HCT116 (cell line): ENCODE data around the gene MSI2. TPM values are rescaled to one million over a fixed set of nuclear protein-coding genes. Genes with fewer than 3 reads are reported as not detected.

Source experiments
- ATAC-seq: fragments of 200-7000 bp; cut with Tn5 transposase; 2 replicates; pipeline ENCODE4 v1.9.1; 2020; ENCODE audit warnings: mild to moderate bottlenecking, moderate library complexity
- BruUV-seq: library from RNA; stranded (reverse); fragments of 400-500 nt; replicated peaks from 2 replicates; lab custom pipeline; 2021; lab: Mats Ljungman, UMichigan
- CTCF ChIA-PET: fragments of 300-600 bp; sonication (Branson Sonifier 250); formaldehyde crosslinking; loops from one replicate; lab custom pipeline; 2021; ENCODE audit warnings: antibody characterized with exemption; lab: Charles Lee
- POLR2A ChIA-PET: fragments of 300-600, 350-600 bp; sonication (Branson Sonifier 250); formaldehyde crosslinking; loops from one replicate; lab custom pipeline; 2021; ENCODE audit warnings: antibody characterized with exemption; lab: Charles Lee
- RAD21 ChIA-PET, 2 experiments: fragments of 300-600 bp; sonication (Branson Sonifier 250); formaldehyde crosslinking; loops; one replicate each; lab custom pipeline; 2023; ENCODE audit warnings: low total read pairs in 2 of 2; ENCODE audit not compliant: uncharacterized antibody in 2 of 2, unreplicated experiment in 2 of 2, low non-redundant PET in 1 of 2; lab: Charles Lee
- DNase-seq: peaks from one replicate; pipeline ENCODE4 v3.0.0-alpha.2; 2010; ENCODE audit warnings: low read depth, low spot score
- H2AFZ ChIP-seq: fragments of 200-600 bp; shearing (Covaris generic), sonication (generic); 2 replicates; pipeline ENCODE4 v1.6.1; 2017; ENCODE audit warnings: low read depth, mixed run types, mixed read lengths, antibody characterized with exemption, low read length; ENCODE audit not compliant: poor library complexity, severe bottlenecking
- H3K27ac ChIP-seq: 2 replicates; pipeline ENCODE4 v1.5.1; 2012; ENCODE audit warnings: low read depth, low read length
- H3K27me3 ChIP-seq: fragments of 200-600 bp; sonication (generic); 2 replicates; pipeline ENCODE4 v1.6.1; 2016; ENCODE audit warnings: mixed run types, low read length, mixed read lengths; ENCODE audit not compliant: insufficient read depth
- H3K36me3 ChIP-seq, 2 experiments: fragments of 200-500 bp in 1 of 2; fragments of 200-600 bp in 1 of 2; sonication (Bioruptor generic) in 1 of 2; sonication (generic) in 1 of 2; 2 replicates each; pipeline versions ENCODE4 v1.5.1 to v1.6.1; 2014 to 2016; ENCODE audit warnings: low read length in 2 of 2, inconsistent platforms in 1 of 2, mixed read lengths in 1 of 2, mixed run types in 1 of 2; ENCODE audit not compliant: insufficient read depth in 2 of 2, control insufficient read depth in 1 of 2
- H3K4me1 ChIP-seq, 2 experiments: fragments of 200-600 bp in 1 of 2; sonication (generic) in 1 of 2; 2 replicates each; pipeline versions ENCODE4 v1.5.1 to v1.6.1; 2012 to 2017; ENCODE audit warnings: low read length in 2 of 2, inconsistent platforms in 1 of 2, mild to moderate bottlenecking in 1 of 2, mixed read lengths in 1 of 2, mixed run types in 1 of 2, moderate library complexity in 1 of 2; ENCODE audit not compliant: insufficient read depth in 2 of 2, control insufficient read depth in 1 of 2
- H3K4me2 ChIP-seq: fragments of 200-600 bp; sonication (generic); 2 replicates; pipeline ENCODE4 v1.6.1; 2017; ENCODE audit warnings: mixed run types, low read length, mixed read lengths
- H3K4me3 ChIP-seq, 2 experiments: fragments of 200-600 bp in 1 of 2; sonication (generic) in 1 of 2; replicated peaks in 1 of 2; 2 replicates each; pipeline ENCODE4 v1.5.1; 2011 to 2016; ENCODE audit warnings: low read length in 2 of 2, control low read depth in 1 of 2, low read depth in 1 of 2, mild to moderate bottlenecking in 1 of 2, mixed read lengths in 1 of 2, mixed run types in 1 of 2
- H3K79me2 ChIP-seq: fragments of 200-600 bp; sonication (generic); 2 replicates; pipeline ENCODE4 v1.6.1; 2017; ENCODE audit warnings: mild to moderate bottlenecking, mixed run types, low read length, moderate library complexity, mixed read lengths; ENCODE audit not compliant: insufficient read depth
- H3K9ac ChIP-seq: fragments of 200-600 bp; sonication (generic); 2 replicates; pipeline ENCODE4 v1.6.1; 2016; ENCODE audit warnings: low read length, mixed read lengths
- H3K9me2 ChIP-seq: fragments of 200-600 bp; sonication (generic), shearing (Covaris generic); 2 replicates; pipeline ENCODE4 v1.6.1; 2017; ENCODE audit warnings: mixed run types, mild to moderate bottlenecking, moderate library complexity; ENCODE audit not compliant: insufficient read depth
- H3K9me3 ChIP-seq, 2 experiments: fragments of 200-500 bp in 1 of 2; fragments of 200-600 bp in 1 of 2; sonication (Bioruptor generic) in 1 of 2; sonication (generic) in 1 of 2; 2 replicates each; pipeline ENCODE4 v1.6.1; 2014 to 2017; ENCODE audit warnings: low read length in 2 of 2, mixed read lengths in 2 of 2, inconsistent platforms in 1 of 2, low read depth in 1 of 2, mild to moderate bottlenecking in 1 of 2, mixed run types in 1 of 2, moderate library complexity in 1 of 2; ENCODE audit not compliant: control insufficient read depth in 1 of 2, insufficient read depth in 1 of 2
- H4K20me1 ChIP-seq: fragments of 200-600 bp; sonication (generic), shearing (Covaris generic); 2 replicates; pipeline ENCODE4 v1.6.1; 2017; ENCODE audit warnings: mixed run types, mild to moderate bottlenecking, moderate library complexity; ENCODE audit not compliant: insufficient read depth
- ATF3 ChIP-seq: IDR thresholded peaks from 2 replicates; pipeline ENCODE4 v1.6.1; 2012
- CEBPB ChIP-seq: IDR thresholded peaks from 2 replicates; pipeline ENCODE4 v1.6.1; 2012; ENCODE audit warnings: low read depth
- EGR1 ChIP-seq: IDR thresholded peaks from 2 replicates; pipeline ENCODE4 v1.6.1; 2012; ENCODE audit warnings: low read depth
- ELF1 ChIP-seq: IDR thresholded peaks from 2 replicates; pipeline ENCODE4 v1.6.1; 2012; ENCODE audit warnings: low read depth, borderline replicate concordance
- FOSL1 ChIP-seq: IDR thresholded peaks from 2 replicates; pipeline ENCODE4 v1.6.1; 2012; ENCODE audit warnings: low read depth
- JUND ChIP-seq: IDR thresholded peaks from 2 replicates; pipeline ENCODE4 v1.6.1; 2012
- POLR2A ChIP-seq: IDR thresholded peaks from 2 replicates; pipeline ENCODE4 v1.7.0; 2011; ENCODE audit warnings: borderline replicate concordance; ENCODE audit not compliant: insufficient read depth, insufficient read length; ENCODE audit errors: extremely low read depth
- SIN3A ChIP-seq: IDR thresholded peaks from 2 replicates; pipeline ENCODE4 v1.6.1; 2012; ENCODE audit warnings: low read depth
- SP1 ChIP-seq: IDR thresholded peaks from 2 replicates; pipeline ENCODE4 v1.6.1; 2012; ENCODE audit warnings: low read depth
- SRF ChIP-seq: IDR thresholded peaks from 2 replicates; pipeline ENCODE4 v1.6.1; 2012; ENCODE audit warnings: low read depth
- TCF7L2 ChIP-seq: IDR thresholded peaks from 2 replicates; pipeline ENCODE4 v1.7.0; 2011; ENCODE audit warnings: borderline replicate concordance, inconsistent platforms; ENCODE audit not compliant: insufficient read depth, insufficient read length; ENCODE audit errors: extremely low read depth
- ZFX ChIP-seq: fragments of 450-650 bp; IDR thresholded peaks from 2 replicates; pipeline ENCODE4 v1.6.1; 2017
- intact Hi-C: fragments of 100-400 bp; cut with micrococcal nuclease; formaldehyde crosslinking; loops from 2 replicates; pipeline ENCODE4 v1.10.0; 2022
- total RNA-seq: library from RNA; stranded (reverse); gene quantifications from one replicate; pipeline ENCODE4 v1.2.1, GENCODE V29; 2021; ENCODE audit not compliant: unreplicated experiment
- TF ChIP-seq, protein P1 (sequence below), 3 experiments: fragments of 200-600 bp in 1 of 3; sonication (generic) in 1 of 3; IDR thresholded peaks in 2 of 3; conservative IDR thresholded peaks in 1 of 3; 2 replicates each; pipeline ENCODE4 v1.5.1; 2012 to 2017; ENCODE audit warnings: low read depth in 2 of 3, low read length in 2 of 3, antibody characterized with exemption in 1 of 3, borderline replicate concordance in 1 of 3, control low read depth in 1 of 3, mild to moderate bottlenecking in 1 of 3, mixed read lengths in 1 of 3, mixed run types in 1 of 3, moderate library complexity in 1 of 3; ENCODE audit not compliant: insufficient read depth in 1 of 3
- TF ChIP-seq, protein P2 (sequence below): IDR thresholded peaks from 2 replicates; pipeline ENCODE4 v1.6.1; 2012

Gene MSI2
- total RNA-seq, 1 experiment from 2014 or later: 137 TPM

GRCh38 chr17:57470906-57471305 is 214.6 kb downstream of the MSI2 start:
- intact Hi-C loops: no loop called here
- no peak overlapping the region for H3K27ac ChIP-seq
- no peaks in the 10 kb centered on the region for H3K9me3 ChIP-seq
- H4K20me1 ChIP-seq: no peaks in the 10 kb centered on the region; the same call in 1 of the 2 replicates
- ChIA-PET POLR2A (interaction anchor here (0.6 kb wide), 1 partner anchor 83 kb away, joined by 4 read pairs; no protein-coding TSS in a partner anchor), CTCF (interaction anchor here (1.2 kb wide), 1 partner anchor 228 kb away, joined by 3 read pairs; no protein-coding TSS in a partner anchor), RAD21 (no interaction called here)
- H3K9ac ChIP-seq: no peak overlapping the region
- no peak overlapping the region for H3K4me3 ChIP-seq
- no peak overlapping the region for H2AFZ ChIP-seq
- DNase-seq: no peak
- no peaks in the 10 kb centered on the region; the same call in 1 of the 2 replicates for H3K79me2 ChIP-seq
- ATAC-seq: 0 out of 2 replicates have a peak, but pooled peaks have one; percentile 5
- no TSS peak for BruUV-seq
- H3K36me3 ChIP-seq: no peaks in the 10 kb centered on the region
- H3K4me2 ChIP-seq: no peak overlapping the region
- no peaks in the 10 kb centered on the region for H3K9me2 ChIP-seq
- H3K27me3 ChIP-seq: no peaks in the 10 kb centered on the region
- no peaks in the 10 kb centered on the region for H3K4me1 ChIP-seq
- TF ChIP-seq, protein P1, sequence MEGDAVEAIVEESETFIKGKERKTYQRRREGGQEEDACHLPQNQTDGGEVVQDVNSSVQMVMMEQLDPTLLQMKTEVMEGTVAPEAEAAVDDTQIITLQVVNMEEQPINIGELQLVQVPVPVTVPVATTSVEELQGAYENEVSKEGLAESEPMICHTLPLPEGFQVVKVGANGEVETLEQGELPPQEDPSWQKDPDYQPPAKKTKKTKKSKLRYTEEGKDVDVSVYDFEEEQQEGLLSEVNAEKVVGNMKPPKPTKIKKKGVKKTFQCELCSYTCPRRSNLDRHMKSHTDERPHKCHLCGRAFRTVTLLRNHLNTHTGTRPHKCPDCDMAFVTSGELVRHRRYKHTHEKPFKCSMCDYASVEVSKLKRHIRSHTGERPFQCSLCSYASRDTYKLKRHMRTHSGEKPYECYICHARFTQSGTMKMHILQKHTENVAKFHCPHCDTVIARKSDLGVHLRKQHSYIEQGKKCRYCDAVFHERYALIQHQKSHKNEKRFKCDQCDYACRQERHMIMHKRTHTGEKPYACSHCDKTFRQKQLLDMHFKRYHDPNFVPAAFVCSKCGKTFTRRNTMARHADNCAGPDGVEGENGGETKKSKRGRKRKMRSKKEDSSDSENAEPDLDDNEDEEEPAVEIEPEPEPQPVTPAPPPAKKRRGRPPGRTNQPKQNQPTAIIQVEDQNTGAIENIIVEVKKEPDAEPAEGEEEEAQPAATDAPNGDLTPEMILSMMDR (IDR thresholded peaks at IDR 0.05 in 2 of 3, conservative IDR thresholded peaks at IDR 0.05 in 1 of 3; ENCODE audit: borderline replicate concordance in 1 of 3, insufficient read depth in 1 of 3, low read depth in 2 of 3, low read length in 2 of 3): no peak
- TF ChIP-seq JUND (no peak), SIN3A (no peak), POLR2A (no peak), CEBPB (no peak), SRF (no peak), EGR1 (no peak), ATF3 (no peak)

- Histone ChIP-seq H4K20me1 (no peaks in the 10 kb centered on the region; the same call in 1 of the 2 replicates), H3K4me2 (no peak overlapping the region), H3K9me2 (no peaks in the 10 kb centered on the region), H3K9ac (no peak overlapping the region), H3K4me3 (no peak overlapping the region), H3K9me3 (no peaks in the 10 kb centered on the region), H3K36me3 (no peaks in the 10 kb centered on the region), H3K4me1 (no peaks in the 10 kb centered on the region), H3K27me3 (no peaks in the 10 kb centered on the region), H3K79me2 (no peaks in the 10 kb centered on the region), H2AFZ (no peak overlapping the region), H3K27ac (no peak overlapping the region)
- ChIA-PET POLR2A (no interaction called here), CTCF (no interaction called here), RAD21 (no interaction called here)
- ATAC-seq (no peak), DNase-seq (no peak)
- intact Hi-C loops: no loop called here
- no TSS peak for BruUV-seq
- TF ChIP-seq TCF7L2 (no peak), ELF1 (no peak), CEBPB (no peak), ZFX (no peak), FOSL1 (no peak), SP1 (no peak), JUND (no peak), SIN3A (no peak)
- TF ChIP-seq, protein P1 (IDR thresholded peaks at IDR 0.05 in 2 of 3, conservative IDR thresholded peaks at IDR 0.05 in 1 of 3; ENCODE audit: borderline replicate concordance in 1 of 3, insufficient read depth in 1 of 3, low read depth in 2 of 3, low read length in 2 of 3): no peak
- TF ChIP-seq, protein P2, sequence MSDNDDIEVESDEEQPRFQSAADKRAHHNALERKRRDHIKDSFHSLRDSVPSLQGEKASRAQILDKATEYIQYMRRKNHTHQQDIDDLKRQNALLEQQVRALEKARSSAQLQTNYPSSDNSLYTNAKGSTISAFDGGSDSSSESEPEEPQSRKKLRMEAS: no peak
Measured at GRCh38 chr17:57471868-57472368, 215.6 kb downstream of the MSI2 start.
